Effector CD8-positive, alpha-beta T cell (primary cell): ENCODE measurements around the gene MYL3.

Experiments used
- DNase-seq: peaks from one replicate; lab custom pipeline; 2025; lab: John Stamatoyannopoulos, UW

Gene MYL3

GRCh38 chr3:46865031-46865507 lies 1.8 kb upstream of the MYL3 start:
- DNase-seq = no peak

DNA sequence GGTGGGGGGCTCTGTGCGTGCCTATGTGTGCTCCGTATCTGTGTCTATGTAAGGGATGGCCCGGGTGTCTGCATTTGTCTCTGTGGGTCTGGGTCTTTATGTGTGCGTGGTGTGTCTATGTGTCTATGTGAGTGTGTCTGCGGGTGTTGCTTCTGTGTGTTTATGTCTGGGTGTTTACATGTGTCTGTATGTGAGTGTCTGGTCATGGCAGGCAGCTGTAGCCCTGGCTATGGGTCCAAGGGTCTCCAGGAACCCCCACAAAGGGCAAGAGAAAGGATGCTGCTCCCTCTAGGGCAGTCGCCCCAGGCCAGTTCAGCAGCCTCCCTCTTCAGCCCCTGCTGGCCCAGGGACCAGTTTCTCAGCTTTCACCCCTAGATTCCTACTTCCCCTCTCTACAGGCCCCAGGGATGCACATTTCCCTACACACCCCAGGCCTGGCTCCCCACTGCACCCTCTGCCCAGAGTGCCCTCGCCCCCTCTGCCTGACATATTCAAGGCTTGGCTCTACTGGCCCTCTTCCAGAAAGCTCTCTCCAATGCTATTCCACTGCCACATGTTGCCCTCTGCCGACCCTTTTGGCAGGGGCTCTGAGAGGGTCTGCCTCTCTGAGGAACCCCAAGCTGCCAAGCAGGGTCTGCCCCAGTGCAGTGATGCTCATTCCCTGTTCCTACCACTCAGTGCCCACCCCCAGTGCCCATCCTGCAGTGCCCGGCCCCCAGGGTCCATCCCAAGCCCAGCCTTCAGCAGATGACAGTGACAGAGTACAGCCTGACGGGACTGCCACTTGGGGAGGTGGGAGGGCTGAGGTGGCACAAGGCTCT lies 1.0 kb upstream of the MYL3 start:
- no peak for DNase-seq

DNA sequence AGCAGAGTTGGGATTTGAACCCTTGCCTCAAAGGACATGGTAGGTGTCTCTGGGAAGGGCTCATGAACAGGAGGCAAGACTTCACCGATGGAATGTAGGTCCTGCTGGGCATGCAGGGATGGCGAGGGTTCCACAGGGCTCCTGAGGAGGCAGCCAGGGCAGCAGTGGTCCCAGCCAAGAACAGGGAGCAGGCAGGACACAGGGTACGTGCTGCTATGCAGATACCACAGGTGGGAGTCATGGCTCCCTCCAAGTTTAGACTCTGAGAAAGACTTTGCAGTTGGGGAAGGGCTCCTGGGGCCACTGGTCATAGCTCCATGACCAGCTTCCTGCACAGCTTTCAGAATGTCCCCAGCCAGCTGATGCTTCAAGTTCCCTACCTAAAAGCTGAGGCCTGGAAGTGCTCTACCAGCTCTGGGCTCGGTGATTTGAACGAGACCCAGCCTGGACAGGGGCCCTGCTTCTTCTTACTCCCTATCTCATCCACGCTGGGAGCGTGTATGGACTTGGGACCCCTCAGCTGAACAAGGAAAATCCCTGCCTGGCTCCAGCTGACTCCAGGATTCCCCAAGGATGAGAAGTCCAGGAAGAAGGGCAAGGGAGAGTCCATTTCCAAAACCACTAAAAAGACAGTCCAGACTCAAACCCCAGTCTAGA lies 747 bp downstream of the MYL3 start:
- DNase-seq = no peak

DNA sequence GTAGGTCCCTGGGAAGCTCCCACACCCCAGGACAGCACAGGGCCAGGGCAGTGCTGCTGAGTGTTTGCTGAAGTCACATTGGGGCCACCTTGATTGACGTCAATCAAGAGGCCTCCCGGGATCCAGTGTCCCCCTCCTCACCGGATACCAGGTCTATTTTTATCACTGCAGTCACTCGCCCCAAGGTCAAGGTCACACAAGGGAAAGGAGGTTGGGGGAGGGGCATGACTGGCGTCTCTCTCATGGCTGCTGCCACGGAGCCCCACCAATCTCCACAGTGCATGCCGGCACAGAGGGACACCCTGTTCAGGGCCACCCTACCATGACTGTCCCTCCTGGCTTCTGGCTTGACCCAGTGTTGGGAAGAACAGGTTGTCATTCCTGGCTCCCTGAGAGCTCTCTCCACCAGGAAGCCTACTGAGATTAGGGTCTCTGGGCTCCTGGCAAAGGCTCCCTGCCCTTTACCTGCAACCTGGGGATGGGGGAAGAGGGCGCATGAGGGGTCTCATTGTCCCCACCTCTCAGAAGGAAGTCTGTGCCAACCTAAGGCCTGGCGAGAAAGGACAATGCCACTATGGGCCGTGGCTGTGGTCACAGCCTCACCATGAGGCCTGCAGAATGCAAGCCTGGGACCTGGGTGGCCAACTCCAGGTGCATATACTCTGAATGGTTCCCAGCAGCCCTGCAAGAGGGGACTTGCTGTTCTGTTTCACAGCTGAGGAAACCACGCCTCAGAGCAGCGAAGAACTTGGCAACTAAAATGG lies 1.5 kb downstream of the MYL3 start:
- no peak for DNase-seq

GRCh38 chr3:46860810-46861604 lies 2.2 kb downstream of the MYL3 start:
- no peak for DNase-seq

- DNase-seq = no peak
These were observed 3.0 kb downstream of the MYL3 start for GRCh38 chr3:46860017-46860809.

DNA sequence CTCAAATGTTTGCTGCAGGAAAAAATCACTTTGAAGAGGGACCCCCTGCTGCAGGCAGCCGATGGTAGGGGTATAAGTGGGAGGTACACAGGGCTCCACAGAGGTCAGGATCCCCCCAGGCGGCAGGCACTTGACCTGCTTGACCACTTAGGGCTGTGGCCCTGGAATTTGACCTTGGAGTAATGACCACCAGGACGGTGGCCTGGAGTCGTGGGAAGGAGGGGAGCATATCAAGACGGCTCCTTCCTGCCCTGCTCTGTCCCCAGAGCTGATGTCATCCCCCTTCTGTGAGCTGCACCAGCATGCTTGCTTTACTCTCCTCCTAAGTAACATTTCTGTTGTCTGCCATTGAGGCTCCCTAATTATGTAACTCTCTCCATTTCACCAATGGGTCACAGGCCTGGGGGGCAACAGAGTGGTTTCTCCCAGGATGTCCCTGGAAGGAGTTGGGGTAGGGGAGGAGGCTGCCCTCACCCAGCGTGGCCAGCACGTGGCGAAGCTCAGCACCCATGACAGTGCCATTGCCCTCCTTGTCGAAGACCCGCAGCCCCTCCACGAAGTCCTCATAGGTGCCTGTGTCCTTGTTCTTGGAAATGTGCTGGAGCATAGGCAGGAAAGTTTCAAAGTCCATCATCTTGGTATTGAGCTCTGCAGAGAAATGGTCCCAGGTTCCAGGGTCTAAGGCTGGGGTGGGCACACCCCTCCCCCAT lies 4.1 kb downstream of the MYL3 start:
- DNase-seq = no peak

DNA sequence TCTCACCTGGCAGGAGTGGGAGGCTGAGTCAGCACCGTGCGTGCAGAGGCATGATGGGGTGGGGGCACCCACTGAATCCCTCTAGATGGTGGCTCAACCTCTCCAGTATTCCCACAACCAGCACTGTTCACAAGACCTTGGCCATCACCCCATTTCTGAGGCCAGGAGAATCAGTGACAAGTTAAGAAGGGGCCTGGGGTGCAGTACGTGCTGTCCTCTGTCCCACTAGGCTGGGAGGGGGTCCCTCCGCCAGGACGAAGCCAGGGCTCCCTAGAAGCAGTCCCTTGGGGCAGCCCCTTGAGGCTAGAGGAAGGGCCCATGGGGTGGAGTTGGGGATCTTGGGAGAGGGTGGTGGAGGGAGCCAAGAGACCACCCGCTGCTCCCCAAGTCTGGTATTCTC lies 4.8 kb downstream of the MYL3 start:
- no peak for DNase-seq

GRCh38 chr3:46857485-46858341 lies 5.5 kb downstream of the MYL3 start:
- DNase-seq = no peak

DNA sequence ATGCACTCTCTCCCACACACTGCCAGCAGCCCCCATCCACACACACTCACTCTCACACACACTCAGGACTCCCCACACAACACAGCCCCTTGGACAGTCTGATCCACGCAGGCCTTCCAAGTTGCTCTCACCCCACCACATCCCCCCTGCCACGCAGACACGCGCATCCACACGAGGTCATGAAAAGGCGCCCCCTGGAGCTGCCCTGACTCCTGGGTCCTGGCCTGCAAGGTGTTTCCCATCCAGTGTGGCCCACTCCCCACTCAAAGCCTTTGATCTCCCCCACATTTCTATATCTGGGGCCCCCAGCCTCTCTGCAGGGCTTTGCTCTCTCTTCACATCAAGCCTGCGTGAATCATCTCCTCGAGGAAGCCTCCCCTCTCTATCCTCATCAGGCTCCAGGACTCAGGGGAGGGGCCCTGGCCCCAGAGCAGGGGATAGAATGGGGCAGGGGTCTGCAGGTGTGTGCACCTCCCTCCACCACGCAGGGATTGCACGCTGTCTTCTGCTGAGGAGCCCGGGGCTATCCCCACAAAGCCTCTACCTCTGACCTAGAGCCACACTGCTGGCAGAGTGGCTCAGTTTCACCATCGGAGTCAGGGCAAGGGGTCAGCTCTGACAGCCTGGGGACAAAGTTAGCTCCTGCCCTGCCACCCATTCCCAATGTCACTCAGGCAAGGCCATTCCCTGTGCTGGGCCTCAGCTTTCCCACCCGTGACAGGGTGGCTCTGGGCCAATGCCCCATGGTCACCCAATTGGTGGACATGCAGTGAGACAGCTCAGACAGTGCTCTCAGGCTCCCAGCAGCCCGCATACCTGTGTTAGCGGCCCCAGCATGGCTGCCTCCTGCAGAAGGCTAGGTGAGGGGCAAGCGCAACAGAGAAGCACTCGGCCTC lies 6.4 kb downstream of the MYL3 start:
- no peak for DNase-seq

- no peak for DNase-seq
These were observed 8.7 kb downstream of the MYL3 start for GRCh38 chr3:46854555-46854991.

DNA sequence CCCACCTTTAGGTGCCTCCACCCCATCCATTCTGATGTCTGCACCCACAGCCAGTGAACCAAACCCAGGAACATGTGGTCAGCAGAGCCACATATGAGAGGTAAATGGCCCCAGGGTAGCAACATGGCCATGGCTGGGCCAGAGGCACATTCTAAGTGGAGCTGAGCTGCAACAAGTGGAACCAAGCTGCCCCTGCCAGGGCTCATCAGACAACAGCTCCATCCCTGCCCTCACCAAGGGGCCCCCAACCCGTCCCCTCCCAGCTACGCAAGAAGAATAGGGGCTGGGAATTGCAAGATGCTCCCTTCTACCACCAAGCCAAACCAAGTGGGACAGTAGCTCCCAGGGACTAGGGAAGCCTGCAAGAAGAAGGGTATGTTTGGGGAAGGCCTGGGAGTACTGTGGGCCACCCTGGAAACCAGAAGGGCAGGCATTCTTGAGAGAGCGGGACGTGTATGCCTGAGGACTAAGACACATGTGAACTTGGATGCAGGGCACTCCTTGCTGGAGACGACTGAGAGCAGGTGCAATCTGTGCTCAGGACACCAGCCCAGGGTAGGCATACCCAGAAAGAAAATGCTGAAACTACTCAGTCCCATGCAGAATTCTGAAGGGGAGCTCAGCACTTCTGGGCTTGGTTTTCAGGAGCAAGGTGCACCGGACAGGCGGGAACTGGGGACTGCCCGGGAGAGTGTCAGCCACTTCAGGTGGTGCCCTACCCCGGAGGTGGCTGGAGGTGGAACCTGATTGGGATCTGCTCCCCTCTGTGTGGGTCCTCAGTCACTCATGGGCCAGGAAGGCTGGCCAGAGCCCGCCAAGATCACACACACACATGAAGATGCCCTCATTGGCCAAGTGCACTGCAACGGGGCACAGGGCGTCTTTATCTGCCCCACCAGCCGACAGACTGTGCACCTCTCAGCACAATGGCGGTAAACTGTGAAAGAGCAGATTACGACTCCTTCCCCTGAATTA lies 9.5 kb downstream of the MYL3 start:
- no peak for DNase-seq

DNA sequence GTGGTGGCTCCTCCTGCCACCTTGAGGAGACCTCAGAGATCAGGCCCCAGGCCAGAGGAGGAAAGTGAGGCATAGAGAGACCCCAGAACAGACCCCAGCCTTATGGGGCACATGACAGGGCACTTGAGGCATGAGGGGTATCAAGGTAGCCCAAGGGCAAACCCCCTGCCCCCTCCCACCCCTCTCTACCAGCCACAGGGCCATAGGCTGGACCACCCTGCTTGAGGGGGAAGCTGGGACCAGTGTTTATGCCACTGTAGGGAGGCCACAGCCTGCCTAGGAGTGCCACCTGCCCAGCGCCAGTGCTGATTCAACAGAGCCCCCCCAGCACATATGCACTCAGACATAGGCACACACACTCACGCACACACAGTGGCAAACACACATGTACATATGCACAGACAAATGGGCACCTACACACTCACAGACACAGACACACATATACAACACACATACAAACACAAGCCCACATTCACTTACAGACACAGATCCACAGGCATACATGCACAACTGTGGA lies 10.3 kb downstream of the MYL3 start:
- DNase-seq = no peak

DNA sequence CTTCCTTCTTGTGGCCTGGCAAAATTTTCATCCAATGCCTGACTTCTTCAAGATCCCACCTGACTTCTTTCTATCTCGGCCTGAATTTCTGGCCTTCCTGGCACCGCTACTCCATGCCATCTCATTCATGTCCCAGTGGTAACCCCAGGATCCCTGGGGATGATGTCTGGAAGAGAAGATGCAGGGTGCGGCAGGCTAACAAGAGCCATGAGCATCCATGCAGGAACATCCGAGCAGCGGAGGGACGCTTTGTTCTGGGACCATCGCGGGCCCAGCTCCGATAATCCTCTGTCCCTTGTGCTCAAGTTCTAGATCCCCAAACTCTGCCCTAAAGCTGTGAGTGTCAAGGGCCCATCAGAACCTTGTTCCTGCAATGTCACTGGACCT lies 10.9 kb downstream of the MYL3 start:
- DNase-seq = no peak

GRCh38 chr3:46851364-46852333 lies 11.6 kb downstream of the MYL3 start:
- DNase-seq = no peak

GRCh38 chr3:46850468-46850779 lies 12.8 kb downstream of the MYL3 start:
- DNase-seq = no peak
